OCI-LY1 (cell line): Measurements from ENCODE around the gene PXDC1.

ENCODE experiments used
- CTCF ChIP-seq: fragments of 200-600 bp; sonication (generic), shearing (Covaris generic); IDR thresholded peaks from 2 replicates; pipeline ENCODE4 v1.5.1; 2017; ENCODE audit warnings: mild to moderate bottlenecking, antibody characterized with exemption, low read length, moderate library complexity, mixed read lengths
- EZH2 ChIP-seq: fragments of 200-600 bp; sonication (generic), shearing (Covaris generic); IDR thresholded peaks from 2 replicates; pipeline ENCODE4 v1.8.0; 2017; ENCODE audit warnings: borderline replicate concordance, mixed run types, mild to moderate bottlenecking, antibody characterized with exemption, low read length, moderate library complexity, mixed read lengths

GRCh38 chr6:3727593-3728108 lies 23.9 kb downstream of the PXDC1 start:
- no peak for TF ChIP-seq CTCF
- TF ChIP-seq EZH2: no peak
